Fibroblast of the conjunctiva (primary cell): Measurements from ENCODE around the gene TSFM.

Source experiments
- DNase-seq: peaks from one replicate; pipeline ENCODE4 v3.0.0-alpha.2; 2010; ENCODE audit warnings: low read depth

TSFM gene

GRCh38 chr12:57782608-57783465 is at the start of gene TSFM:
TSFM (plus strand) TSS chr12:57782787; CDS start chr12:57782802, 15 bp downstream.
- peak; percentile 86 for DNase-seq

- no peak for DNase-seq
These were observed 48.7 kb upstream of the TSFM start for GRCh38 chr12:57733928-57734327.

GRCh38 chr12:57734591-57734990 is 48.0 kb upstream of the TSFM start:
- no peak for DNase-seq

- no peak for DNase-seq
These were observed 47.3 kb upstream of the TSFM start for GRCh38 chr12:57735198-57735855.

GRCh38 chr12:57735952-57736740 is 46.4 kb upstream of the TSFM start:
- no peak for DNase-seq

GRCh38 chr12:57736741-57737466 is 45.7 kb upstream of the TSFM start:
- no peak for DNase-seq

GRCh38 chr12:57737467-57738460 is 44.8 kb upstream of the TSFM start:
- no peak for DNase-seq

GRCh38 chr12:57738661-57739237 is 43.8 kb upstream of the TSFM start, which contains the start of gene AGAP2:
AGAP2 (minus strand) TSS chr12:57738742; CDS start chr12:57738246, 496 bp downstream.
- no peak for DNase-seq

GRCh38 chr12:57739387-57739786 is 43.2 kb upstream of the TSFM start:
- no peak for DNase-seq

GRCh38 chr12:57739914-57740538 is 42.6 kb upstream of the TSFM start:
- no peak for DNase-seq

GRCh38 chr12:57740656-57741412 is 41.8 kb upstream of the TSFM start:
- no peak for DNase-seq

- DNase-seq: no peak
These were observed 41.2 kb upstream of the TSFM start for GRCh38 chr12:57741413-57741789.

GRCh38 chr12:57741844-57742738 is 40.5 kb upstream of the TSFM start:
- no peak for DNase-seq

GRCh38 chr12:57743769-57744168 is 38.8 kb upstream of the TSFM start:
- no peak for DNase-seq

- DNase-seq: peak; percentile 77
These were observed 38.3 kb upstream of the TSFM start for GRCh38 chr12:57744194-57744776.

- peak; percentile 98 for DNase-seq
These were observed 37.7 kb upstream of the TSFM start, which contains the start of gene TSPAN31 for GRCh38 chr12:57744777-57745484. TSPAN31 (plus strand) TSS chr12:57745039; CDS start chr12:57745155, 116 bp downstream.

GRCh38 chr12:57745485-57745881 is 37.1 kb upstream of the TSFM start:
- no peak for DNase-seq
